SK-N-DZ (cell line): Measurements from ENCODE around the gene CTIF.

Experiments used
- DNase-seq: peaks from one replicate; pipeline ENCODE4 v3.0.0-alpha.2; 2015; ENCODE audit warnings: low spot score

The CTIF gene

DNA sequence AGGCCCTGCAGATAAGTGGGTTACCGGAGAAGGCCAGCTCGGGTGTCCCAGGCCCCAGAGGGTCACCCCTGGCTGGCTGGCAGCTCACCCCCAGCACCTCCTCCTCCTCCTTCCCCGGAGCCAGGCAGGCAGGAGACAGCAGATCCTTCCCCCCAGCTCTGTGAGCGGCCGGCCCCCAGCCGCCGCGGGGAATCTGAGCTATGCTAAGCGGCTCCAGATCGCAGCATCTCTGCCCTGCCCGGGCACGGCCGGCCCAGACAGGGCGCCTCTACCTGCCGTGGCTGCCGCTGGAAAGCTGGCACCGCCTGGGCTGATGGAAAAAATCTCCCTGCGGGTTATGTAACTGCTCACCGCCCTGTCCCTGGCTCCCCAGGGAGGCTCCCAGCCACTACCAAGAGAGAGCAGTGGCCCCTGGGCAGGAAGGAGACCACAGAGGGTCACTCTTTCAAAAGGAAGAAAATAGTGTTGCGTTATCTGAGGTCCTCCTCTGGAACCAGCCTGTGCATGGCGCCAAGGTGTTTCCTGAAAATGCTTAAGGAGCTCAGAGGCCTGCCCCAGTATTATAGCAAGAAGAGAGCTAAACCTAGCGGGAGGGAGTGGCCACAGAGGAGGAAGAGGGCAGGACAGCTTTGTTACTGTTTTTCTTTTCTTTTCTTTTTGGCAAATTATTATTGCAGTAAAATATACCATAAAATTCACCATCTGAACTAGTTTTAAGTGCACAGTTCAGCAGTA lies 233.0 kb downstream of the CTIF start:
- DNase-seq: no peak

DNA sequence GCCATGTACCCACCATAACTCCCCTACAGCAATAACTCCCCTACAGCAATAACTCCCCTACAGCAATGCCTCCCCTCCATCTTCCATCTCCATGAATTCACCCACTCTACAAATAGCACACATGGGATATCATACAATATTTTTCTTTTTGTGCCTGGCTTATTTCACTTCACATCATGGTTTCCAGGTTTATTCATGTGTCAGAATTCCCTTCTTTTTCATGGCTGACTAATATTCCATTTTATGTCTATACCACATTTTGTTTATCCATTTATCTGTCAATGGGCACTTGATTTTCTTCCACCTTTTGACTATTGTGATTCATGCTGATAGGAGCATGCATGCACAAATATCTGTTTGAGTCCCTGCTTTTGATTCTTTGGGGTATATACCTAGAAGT lies 233.6 kb downstream of the CTIF start:
- DNase-seq: no peak

DNA sequence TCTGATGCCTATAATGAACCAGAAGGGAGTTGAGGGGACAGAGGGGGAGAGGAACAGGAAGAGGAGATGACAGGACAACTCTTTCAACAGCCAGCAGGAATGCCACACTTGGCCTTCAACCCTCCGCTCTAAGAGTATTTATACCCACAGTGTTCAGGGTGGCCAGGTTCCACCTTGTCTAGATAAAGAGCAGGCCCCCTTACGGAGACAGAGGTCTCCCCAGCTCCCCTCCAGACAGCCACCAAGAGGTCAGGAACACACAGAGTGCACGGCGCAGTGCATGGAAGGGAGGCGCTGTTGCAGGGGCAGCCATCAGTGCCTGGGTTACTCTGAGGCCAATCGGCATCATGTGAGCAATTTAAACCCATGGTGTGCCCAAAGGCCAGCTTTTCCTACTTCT lies 235.0 kb downstream of the CTIF start:
- DNase-seq: no peak

DNA sequence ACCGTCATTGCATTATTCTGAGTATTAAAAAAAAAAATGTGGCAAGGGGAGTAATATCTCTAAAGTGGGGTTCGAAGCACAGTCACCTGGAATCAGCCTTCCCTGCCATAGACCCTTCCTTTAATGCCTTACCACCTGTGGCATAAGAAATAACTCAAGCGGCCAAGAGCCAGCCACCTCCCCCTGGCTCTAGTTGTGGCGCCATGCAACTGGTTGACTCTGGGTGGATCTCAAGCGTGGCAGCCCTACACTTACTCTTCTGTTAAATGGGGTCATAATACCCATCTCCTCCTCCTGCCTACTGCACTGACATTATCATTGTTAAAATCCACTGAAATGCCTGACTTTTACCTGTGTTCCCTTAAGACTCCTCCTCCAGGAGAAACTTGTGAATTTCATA lies 236.1 kb downstream of the CTIF start:
- DNase-seq: no peak

DNA sequence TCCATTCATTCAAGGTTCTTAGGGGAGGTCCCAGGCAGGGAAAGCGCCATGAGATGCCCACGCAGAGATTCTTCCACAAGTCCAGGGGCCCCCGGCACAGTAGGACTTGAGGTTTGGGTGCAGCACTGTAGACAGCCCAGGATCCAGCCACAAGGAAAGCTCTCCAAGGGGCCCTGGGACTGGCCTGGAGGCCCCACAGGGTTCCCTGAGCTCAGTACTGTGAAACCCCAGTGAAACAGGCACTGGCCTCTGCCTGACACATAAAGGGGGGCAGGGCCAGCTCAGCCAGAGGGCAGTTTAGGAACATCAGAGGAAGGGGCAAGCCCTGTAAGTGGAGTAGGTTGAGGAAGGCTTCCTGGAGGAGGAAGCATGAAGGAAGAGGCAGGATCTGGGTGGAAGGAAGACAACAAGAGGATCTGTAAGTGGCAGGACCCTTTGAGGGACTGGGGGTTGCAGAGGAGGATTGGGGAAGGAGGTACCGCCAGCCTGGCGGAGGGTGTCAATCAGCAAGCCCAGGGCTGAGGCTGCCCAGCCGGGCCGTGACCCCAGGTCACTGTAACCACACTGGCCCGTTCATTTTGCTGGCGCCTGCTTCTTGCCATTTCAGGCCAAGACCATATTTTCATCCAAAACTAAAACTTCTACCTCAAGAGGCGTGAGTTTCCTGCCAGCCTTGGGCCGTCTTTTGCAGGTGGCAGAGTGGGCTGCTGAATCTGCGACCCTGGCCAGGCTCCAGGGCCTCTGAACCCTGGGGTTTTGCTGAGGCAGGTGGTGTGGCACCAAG lies 236.7 kb downstream of the CTIF start:
- no peak for DNase-seq

DNA sequence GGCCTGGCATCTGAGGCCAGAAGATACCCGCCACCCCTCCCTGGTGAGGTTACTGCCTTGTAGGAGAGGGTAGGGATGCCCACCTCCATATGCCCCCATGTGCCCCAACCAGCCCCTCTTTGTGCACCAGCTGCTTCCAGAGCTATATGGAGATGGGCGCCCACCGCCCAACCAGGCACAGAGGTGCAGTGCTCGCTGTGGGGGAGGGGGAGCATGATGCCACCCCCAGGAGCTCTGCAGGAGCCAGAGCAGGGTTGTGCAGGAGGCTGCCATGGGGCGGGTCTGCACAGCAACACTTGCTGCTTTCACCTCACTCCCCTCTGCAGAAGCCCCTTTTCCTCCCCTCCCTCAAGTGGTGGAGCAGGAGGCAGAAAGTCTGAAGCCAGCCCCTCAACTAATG lies 237.3 kb downstream of the CTIF start:
- no peak for DNase-seq

DNA sequence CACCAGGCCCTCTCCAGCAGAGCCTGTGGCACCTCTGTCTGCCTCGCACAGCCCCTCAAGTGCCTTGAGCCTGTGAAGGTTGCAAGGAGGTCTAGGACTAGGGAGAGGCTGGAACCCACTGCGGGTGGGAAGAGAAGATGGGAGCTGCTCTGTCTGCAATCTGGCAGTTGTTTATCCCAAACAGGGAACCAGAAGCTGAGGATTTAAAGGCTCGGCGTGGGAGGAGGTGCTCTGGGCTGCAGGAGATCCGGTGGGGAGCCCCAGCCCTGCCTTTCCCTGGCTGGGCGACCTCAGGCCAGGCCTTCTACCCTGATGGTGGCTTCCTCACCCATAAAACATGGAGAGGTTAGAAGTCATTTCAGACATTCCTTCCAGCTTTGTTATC lies 237.8 kb downstream of the CTIF start:
- no peak for DNase-seq

DNA sequence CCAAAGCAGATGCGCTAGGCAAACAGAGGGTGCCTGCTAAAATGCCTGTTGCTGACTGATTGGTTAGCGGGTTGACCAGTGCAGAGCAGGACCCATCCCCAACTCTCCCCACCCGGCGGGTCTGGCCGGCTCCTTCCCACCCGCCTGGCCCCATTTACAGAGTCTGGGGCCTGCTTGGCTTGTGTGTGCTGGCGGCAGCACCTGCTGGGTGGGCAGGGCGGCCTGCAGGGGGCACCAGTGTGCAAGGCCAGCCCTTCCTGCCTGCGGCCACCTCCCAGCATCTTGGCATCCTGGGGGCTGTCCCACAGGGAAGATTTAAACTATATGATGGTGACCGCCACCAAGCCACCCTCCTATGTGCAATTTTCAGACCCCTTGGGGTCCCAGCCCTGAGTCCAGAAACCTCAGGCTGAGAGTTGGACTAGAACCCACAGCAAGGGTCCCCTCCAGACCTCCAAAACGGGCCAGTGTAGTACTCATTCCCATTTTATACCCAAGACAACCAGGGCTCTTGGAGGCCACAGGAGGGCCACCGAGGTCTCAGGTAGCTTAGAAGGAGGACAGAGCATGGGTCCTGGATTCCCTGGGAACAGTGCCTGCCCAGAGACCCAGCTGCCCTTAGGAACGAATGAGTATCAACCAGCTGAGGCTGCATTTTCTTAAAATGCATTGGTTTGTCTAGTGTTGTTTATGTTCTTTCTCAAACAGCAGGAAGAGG lies 238.4 kb downstream of the CTIF start:
- DNase-seq: peak; percentile 50

DNA sequence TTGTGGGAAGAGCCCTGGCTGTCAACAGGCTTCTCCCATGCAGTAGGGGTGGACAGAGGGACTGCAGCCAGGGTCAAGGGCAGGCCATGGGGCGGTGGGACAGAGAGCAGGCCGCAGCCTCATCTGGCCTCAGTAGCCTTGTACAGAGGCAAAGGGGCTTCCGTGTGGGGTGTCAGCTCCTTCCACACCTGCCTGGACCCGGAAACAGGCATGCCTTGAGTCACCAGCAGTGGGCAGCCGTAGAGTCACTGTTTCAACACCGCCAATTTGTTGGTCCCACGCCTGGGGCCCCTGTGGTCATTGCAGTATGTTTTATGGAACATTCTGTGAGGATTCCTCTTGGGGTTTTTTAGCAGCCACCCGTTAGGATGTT lies 238.9 kb downstream of the CTIF start:
- DNase-seq: no peak

DNA sequence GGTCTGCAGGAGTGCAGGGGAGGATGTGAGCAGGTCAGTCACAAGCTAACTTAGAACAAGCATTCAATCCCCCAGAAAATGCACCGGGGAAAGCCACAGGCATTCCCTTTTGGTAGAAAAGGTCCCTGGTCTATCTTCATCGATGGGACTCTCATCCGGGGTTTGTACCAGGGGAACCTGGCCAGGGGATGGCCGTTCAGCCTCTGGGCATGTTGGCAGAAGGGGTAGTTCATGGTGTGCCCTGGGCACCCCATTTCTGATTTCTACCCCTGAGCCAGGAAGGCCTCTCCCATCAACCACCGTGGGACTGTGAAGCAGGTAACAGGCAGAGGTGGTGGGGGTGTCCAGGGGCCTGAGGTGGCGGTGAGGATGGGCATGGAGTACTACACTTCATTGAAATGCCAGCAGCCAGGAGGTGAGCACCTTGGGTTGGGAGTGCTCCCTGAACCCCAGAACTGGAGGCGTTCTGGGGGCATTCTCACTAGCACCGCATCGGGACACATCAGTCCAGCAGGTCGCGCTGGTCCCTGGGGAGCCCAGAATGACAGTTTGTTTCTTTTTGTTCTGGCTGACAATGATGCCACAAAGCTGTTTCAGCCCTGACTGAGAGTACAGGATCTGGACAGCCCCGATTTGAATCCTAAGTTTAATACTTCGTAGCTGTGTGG lies 239.6 kb downstream of the CTIF start:
- no peak for DNase-seq

DNA sequence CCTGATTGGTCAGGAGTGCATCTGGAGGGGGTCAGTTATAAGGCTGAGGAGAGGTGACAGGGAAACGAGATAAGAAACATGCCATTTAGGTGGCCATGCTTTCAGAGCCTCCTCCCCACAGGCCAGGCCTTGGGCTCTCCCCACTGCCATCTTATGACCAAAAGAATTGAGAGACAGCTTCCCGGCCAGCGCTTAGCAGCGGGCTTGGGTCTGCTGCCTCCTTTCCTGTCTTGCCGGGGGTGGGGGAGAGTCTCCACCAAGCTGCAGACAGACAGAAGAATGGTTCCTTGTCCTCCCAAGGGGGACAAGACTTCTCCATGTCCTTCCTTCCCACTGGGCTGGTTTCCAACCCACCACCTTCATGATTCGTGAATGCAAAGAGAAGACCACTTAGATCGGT lies 240.6 kb downstream of the CTIF start:
- DNase-seq: no peak

DNA sequence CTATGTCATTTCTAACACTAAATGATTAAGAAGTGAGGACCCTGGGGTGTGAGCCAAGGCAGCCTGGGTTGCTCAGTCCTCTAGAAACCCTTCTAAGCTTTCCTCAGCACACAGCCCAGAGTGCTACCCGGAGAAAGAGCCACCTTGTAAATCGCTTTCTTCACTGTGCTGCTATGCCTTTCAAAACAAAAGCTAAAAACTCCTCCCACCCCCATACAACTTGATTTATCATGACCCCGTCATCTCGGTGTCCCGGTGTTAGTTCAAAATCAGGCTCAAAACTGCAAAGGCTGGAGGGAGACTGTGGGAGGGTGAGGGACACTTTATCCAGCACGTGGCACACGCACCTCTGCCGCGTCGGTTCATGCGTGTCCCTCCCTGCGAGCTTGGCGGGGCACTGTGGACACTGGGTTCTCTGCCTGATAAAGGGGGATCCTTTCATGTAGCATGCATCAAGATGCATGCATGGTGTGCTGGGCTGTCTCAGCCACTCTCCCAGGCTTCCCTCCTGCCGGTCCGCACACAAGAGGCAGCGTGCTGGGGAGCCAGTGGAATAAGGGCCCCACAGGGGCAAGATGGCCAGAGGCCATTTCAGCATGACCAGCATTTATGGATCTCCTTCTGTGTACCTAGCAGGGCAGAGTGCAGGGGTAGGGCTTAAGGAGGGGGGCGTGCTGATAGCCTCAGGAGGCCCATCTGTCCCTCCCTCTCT lies 241.5 kb downstream of the CTIF start:
- no peak for DNase-seq

DNA sequence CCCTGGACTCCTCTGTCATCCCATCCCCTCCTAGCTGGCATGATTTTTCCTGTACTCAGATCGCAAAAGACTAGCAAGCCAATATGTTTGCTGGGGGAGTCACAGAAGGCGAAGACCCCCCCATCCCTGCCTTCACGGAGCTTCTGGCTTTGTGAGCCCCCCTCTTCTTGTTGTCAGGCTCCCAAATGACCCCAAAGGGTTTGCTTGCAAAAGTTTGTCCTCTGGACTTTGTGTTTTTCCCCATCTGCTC lies 242.0 kb downstream of the CTIF start:
- DNase-seq: no peak

DNA sequence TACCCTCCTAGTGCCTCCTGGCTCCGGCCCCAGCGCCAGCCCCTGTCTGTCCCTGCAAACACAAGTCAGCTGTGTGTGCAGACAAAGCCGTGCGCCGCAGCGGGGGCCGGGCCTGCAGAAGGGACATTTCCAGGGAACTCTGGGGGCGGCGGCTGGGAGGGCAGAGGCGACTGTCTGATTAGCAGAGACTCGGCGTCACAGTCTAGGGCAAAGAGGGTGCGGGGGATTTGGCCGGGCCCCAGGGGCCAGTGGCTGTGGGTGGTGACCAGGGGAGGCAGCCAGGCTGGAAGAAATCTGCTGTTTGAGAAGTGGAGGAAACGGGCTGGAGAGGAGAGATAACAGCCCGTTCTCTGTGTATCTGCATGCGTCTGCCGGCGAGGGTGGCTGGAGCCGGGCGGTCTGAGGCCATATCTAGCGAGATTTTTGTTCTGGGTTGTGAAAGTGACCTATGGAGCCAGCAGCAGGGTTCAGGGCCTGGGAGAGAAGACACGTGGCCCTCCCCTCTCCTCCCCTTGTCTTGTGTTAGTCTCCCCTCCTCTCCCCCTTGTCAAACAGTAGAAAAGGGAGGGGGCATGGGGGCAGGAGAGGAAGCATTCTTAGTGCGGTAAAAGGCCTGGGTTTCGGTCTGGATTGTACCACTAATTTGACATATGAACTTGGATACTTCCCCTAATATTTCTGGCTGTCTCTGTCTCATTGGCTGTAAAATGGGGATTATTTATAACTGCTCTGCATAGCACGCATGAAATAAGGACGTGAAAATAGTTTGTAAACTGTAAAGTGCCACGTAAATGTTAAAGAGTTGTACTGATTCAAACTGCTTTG lies 242.5 kb downstream of the CTIF start:
- peak; percentile 31 for DNase-seq

DNA sequence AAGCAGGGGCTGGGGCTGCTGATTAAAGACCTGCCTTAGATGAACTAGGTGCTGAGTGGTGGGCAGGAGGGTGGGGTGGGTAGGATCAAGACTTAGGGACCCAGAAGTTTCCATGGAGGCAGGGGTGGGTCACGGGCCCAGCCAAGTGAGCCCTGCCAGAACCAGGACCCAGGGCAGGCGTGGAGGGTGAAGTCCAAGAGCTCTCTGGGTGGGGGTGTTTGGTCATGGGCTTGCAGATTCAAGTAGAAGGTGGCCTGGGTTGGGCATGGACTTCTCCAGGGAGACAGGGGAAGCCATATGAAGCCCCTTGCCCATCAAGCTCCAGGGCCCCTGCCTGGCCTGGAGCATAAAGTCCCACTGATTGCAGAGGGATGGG lies 243.1 kb downstream of the CTIF start:
- DNase-seq: no peak

DNA sequence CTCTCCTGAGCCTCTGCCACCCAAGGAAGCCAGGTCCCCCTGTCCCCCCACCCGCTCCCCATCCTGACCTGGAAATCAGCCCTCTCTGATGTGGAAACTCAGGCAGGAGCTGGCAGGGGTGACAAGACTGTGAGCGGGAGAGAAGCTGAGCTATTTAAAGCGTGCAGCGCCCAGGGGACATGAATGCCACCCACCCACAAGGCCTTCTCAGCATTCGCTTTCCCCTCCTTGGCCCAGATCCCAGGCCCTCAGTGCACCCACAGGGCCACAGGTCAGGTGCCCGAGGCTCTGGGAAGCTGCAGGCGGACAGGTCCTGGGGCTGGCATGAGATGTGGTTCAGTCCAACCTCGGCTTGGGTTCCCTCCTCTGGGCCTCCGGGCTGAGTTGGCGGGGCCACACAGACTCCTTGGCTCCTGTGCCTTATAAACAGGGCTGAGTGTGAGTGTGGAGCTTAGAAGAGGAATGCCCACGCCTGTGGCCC lies 243.6 kb downstream of the CTIF start:
- no peak for DNase-seq

DNA sequence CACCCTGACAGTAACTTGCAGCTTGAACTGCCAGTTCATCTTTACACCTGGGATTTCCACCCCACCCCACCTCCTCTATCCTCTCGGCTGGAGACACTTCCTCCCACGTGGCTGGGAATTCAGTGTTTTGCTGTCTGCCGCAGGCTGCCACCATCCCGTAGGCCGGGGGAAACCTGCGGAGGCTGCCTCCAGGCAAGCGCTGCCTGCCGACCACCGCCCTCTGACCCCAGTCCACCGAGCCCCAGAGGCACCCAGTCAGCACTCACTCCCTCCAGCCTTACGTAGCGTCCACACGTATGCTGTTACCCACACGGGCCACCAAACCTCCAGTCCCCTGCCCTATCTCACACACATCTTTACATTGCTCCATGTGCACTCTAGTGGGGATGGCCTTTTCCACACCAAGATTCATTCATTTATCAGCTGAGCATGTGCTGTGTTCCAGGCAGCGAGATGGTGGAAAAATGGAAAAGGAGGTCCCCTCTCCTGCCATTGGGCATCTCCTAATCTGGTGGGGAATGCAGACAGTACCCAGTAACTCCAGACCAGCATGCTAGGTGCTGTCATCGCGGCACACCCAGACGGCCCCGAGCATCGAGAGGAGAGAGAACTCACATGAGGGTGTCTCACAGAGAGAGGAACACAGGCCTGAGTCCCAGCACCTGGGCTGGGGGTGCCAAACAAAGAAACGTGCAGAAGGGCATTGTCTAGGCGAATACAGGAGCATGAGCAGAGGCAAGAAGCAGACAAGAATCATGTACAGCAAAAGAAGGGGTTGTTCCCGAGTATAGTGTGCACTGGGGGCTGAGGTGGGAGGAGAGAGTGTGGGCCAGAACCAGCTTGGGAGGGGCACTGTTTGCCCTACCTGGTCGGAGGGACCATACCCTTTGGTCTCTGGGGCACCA lies 245.0 kb downstream of the CTIF start:
- DNase-seq: no peak

DNA sequence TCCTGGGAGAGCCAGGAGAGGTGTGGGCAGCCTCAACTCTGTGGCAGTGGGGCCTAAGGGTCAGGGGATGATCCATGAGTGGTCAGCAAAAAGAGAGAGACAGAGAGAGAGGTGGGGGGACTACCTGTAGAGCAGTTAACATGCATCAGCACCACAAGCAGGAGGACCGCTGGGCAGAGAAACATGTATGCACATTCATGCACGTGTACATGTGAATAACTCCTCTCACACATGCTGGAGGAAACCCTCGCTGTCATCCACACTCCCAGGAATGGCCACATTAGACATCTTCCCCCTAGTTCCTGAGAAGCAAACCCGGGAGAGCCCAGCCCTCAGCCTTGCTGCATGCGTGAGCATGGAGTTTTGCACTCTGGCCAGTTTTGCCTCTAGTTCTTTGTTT lies 245.8 kb downstream of the CTIF start:
- no peak for DNase-seq

DNA sequence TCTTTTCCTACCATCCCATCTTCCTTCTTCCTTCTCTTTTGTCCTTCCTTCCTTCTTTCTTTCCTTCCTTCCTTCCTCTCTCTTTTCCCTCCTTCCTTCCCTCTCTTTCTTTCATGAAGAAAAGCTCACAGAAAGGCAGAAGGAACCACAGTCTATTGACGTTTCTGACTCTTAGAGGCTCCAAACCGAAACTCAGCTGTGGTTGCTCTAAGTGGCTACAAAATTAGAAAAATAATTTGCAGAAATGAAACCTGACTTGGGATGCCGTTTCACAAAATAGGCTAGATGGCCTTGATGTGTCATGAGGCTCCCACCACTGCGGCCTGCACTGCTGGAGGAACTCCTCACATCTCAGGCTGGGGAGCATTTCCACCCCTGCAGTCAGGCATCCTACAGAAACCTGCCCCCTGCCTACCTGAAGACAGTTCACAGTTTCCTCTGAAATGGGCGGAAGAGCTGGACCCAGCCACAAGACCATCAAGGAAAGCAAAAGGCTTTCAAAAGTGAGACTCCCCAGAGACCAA lies 246.3 kb downstream of the CTIF start:
- DNase-seq: no peak
